Neuronal stem cell (in vitro differentiated cells): ENCODE results near the gene GPSM1.
A peak's percentile ranks its signal among the peaks of the same experiment; 100 is the strongest.

Experiments used
- DNase-seq: peaks from one replicate; pipeline ENCODE4 v3.0.0-alpha.2; 2013; ENCODE audit warnings: low spot score
- H2AFZ ChIP-seq: one replicate; pipeline ENCODE4 v1.6.1; 2013; ENCODE audit warnings: mild to moderate bottlenecking, low read length, inconsistent platforms
- H2AK5ac ChIP-seq: 2 replicates; pipeline ENCODE4 v1.6.1; 2013; ENCODE audit warnings: low read depth, mild to moderate bottlenecking, inconsistent platforms, low read length, moderate library complexity, mixed read lengths
- H2BK120ac ChIP-seq: 2 replicates; pipeline ENCODE4 v1.6.1; 2013; ENCODE audit warnings: low read depth, mild to moderate bottlenecking, inconsistent platforms, low read length, moderate library complexity, mixed read lengths
- H2BK12ac ChIP-seq: one replicate; pipeline ENCODE4 v1.6.1; 2013; ENCODE audit warnings: low read length, inconsistent platforms
- H2BK15ac ChIP-seq: 2 replicates; pipeline ENCODE4 v1.6.1; 2013; ENCODE audit warnings: mild to moderate bottlenecking, low read length, inconsistent platforms, mixed read lengths
- H2BK5ac ChIP-seq: one replicate; pipeline ENCODE4 v1.6.1; 2013; ENCODE audit warnings: inconsistent platforms, mild to moderate bottlenecking, low read length, moderate library complexity
- H3K14ac ChIP-seq: one replicate; pipeline ENCODE4 v1.6.1; 2013; ENCODE audit warnings: low read length, inconsistent platforms
- H3K18ac ChIP-seq: 2 replicates; pipeline ENCODE4 v1.6.1; 2013; ENCODE audit warnings: low read length, inconsistent platforms
- H3K23ac ChIP-seq: 2 replicates; pipeline ENCODE4 v1.6.1; 2013; ENCODE audit warnings: low read depth, mild to moderate bottlenecking, mixed read lengths, low read length, inconsistent platforms; ENCODE audit not compliant: poor library complexity
- H3K27ac ChIP-seq: replicated peaks from 3 replicates; pipeline ENCODE4 v1.5.1; 2013; ENCODE audit warnings: low read length, inconsistent platforms
- H3K27me3 ChIP-seq, 3 experiments: 2 replicates each; pipeline ENCODE4 v1.6.1; 2013; ENCODE audit warnings: low read length in 3 of 3, mild to moderate bottlenecking in 2 of 3, inconsistent platforms in 1 of 3, low read depth in 1 of 3, mixed read lengths in 1 of 3, moderate library complexity in 1 of 3; ENCODE audit not compliant: control insufficient read depth in 3 of 3, insufficient read depth in 3 of 3
- H3K36me3 ChIP-seq, 2 donors: replicated peaks in 1 of 2; 2 replicates each; pipeline ENCODE4 v1.6.1; 2013; ENCODE audit warnings: low read length in 2 of 2; ENCODE audit not compliant: control insufficient read depth in 2 of 2, insufficient read depth in 2 of 2
- H3K4ac ChIP-seq: 2 replicates; pipeline ENCODE4 v1.6.1; 2013; ENCODE audit warnings: inconsistent platforms, mild to moderate bottlenecking, low read length, moderate library complexity
- H3K4me1 ChIP-seq, 2 donors: 1 replicate in 1 of 2; 2 replicates in 1 of 2; pipeline ENCODE4 v1.6.1; 2013; ENCODE audit warnings: low read length in 2 of 2, low read depth in 1 of 2; ENCODE audit not compliant: control insufficient read depth in 2 of 2, insufficient read depth in 1 of 2
- H3K4me2 ChIP-seq: one replicate; pipeline ENCODE4 v1.6.1; 2013; ENCODE audit warnings: mild to moderate bottlenecking, low read length, inconsistent platforms; ENCODE audit not compliant: insufficient read depth, poor library complexity, severe bottlenecking
- H3K4me3 ChIP-seq, 2 donors: 2 replicates each; pipeline ENCODE4 v1.5.1; 2013; ENCODE audit warnings: low read length in 2 of 2, mild to moderate bottlenecking in 2 of 2, inconsistent platforms in 1 of 2, moderate library complexity in 1 of 2
- H3K79me1 ChIP-seq: one replicate; pipeline ENCODE4 v1.6.1; 2013; ENCODE audit warnings: low read depth, mild to moderate bottlenecking, inconsistent platforms, low read length, moderate library complexity
- H3K9ac ChIP-seq: one replicate; pipeline ENCODE4 v1.6.1; 2013; ENCODE audit warnings: mild to moderate bottlenecking, low read depth, low read length, inconsistent platforms; ENCODE audit not compliant: poor library complexity
- H3K9me3 ChIP-seq, 2 donors: replicated peaks in 1 of 2; 2 replicates each; pipeline versions ENCODE3 to v1.6.1; 2013; ENCODE audit warnings: low read length in 2 of 2, mild to moderate bottlenecking in 2 of 2, inconsistent platforms in 1 of 2, low read depth in 1 of 2, mixed read lengths in 1 of 2, moderate library complexity in 1 of 2; ENCODE audit not compliant: control insufficient read depth in 2 of 2, insufficient read depth in 1 of 2
- H4K8ac ChIP-seq: one replicate; pipeline ENCODE4 v1.6.1; 2013; ENCODE audit warnings: low read depth, mild to moderate bottlenecking, inconsistent platforms, low read length, moderate library complexity
- H4K91ac ChIP-seq: one replicate; pipeline ENCODE4 v1.6.1; 2013; ENCODE audit warnings: low read length, low read depth, mild to moderate bottlenecking, inconsistent platforms; ENCODE audit not compliant: poor library complexity
- WGBS, 2 donors: extraction: QIAGEN DNeasy Blood & Tissue Kit; methylation state at CpG; one replicate each; pipeline ENCODE4 v1.1.7; 2013; ENCODE audit warnings: missing lambda C conversion rate in 2 of 2, mixed read lengths in 1 of 2; ENCODE audit not compliant: insufficient read length in 2 of 2, insufficient replicate concordance in 1 of 2; ENCODE audit errors: extremely low coverage in 2 of 2; 5-methylcytosine and 5-hydroxymethylcytosine counted together

The GPSM1 gene

DNA sequence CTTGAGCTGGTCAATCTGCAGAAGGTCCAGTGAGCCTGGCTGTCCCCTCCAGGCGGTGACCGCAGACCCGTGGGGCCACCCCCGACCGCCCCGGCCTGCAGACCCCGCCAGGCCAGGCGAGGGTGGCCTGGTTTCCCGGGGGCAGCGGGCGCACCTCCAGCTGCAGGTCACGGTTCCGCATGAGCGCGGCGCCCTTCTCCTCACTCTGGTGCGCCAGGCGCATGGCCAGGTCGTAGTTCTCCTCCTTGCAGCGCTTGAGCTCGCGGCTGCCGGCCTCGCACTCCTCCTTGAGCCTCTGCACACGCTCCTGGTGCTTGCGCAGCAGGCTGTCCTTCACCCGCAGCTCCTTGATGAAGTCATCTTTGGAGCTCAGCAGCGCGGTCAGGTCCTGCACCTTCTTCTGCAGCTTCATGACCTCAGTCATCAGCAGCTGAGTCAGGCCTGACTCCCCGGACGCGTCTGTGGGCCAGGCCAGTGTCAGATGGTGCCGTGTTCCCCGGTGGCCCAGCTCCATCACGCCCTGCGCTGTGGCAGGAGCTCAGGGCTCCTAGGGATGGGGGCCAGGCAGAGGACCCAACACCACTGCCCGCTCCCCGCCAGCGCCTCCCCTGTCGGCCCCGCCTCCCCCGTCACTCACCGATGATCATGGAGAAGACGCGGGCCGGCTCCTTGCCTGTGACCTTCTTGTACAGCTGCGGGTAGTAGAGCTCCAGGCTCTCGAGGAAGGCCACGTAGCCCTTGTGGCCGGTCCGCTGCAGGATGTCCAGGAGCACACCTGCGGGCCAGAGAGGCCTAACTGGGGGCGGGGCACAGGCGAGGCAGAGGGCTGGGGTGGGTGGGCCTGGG lies 43.6 kb downstream of the GPSM1 start:
- H3K9me3 ChIP-seq, result no peaks in the 10 kb centered on the region
- H2AK5ac ChIP-seq, result no peak overlapping the region
- peaks cover 2% of the 10 kb centered on the region for H3K79me1 ChIP-seq
- peak overlapping the region; percentile 58 for H2BK12ac ChIP-seq
- H2AFZ ChIP-seq, result no peak overlapping the region
- no peak overlapping the region for H3K27ac ChIP-seq
- H3K9ac ChIP-seq, result peak overlapping the region; percentile 60
- H3K4me1 ChIP-seq, result peaks cover 8 to 21% of the 10 kb centered on the region in 2 donors
- no peak overlapping the region for H4K8ac ChIP-seq
- peak overlapping the region; percentile 48 for H3K18ac ChIP-seq
- no peak overlapping the region for H2BK120ac ChIP-seq
- no peak for DNase-seq
- H2BK15ac ChIP-seq, result peak overlapping the region; percentile 49
- peak overlapping the region; percentile 23 for H3K4ac ChIP-seq
- H3K23ac ChIP-seq, result peak overlapping the region; percentile 73
- no peaks in the 10 kb centered on the region for H3K27me3 ChIP-seq
- H3K14ac ChIP-seq, result peak overlapping the region; percentile 71
- no peak overlapping the region for H3K4me3 ChIP-seq
- no peak overlapping the region for H3K4me2 ChIP-seq
- H3K36me3 ChIP-seq, result peaks cover 2 to 9% of the 10 kb centered on the region in 2 donors
- H4K91ac ChIP-seq, result no peak overlapping the region
- WGBS, 2 donors, result no CpG with 5 or more reads among the region's 54 CpGs
- H2BK5ac ChIP-seq, result peak overlapping the region; percentile 19

DNA sequence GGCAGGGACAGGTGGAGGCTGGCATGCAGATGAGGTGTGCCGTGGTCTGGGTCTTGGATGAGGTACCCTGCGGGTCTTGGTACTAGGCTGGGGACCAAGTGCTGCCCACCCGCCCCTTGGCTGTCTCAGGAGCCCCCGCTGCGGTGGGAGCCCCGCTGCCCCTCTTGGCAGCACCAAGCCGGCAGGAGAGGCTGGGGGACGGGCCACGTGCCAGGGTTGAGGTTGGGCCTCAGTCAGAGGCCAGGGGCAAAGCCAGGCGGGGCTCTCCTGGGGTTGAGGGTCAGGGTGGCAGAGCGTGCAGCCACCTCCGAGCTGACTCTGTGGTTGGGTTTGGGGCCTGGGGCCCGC lies 44.2 kb downstream of the GPSM1 start:
- peak overlapping the region; percentile 94 for H2AK5ac ChIP-seq
- H3K23ac ChIP-seq, result peak overlapping the region; percentile 12
- no peak overlapping the region for H3K4me2 ChIP-seq
- peaks cover 7 to 13% of the 10 kb centered on the region in 2 donors for H3K36me3 ChIP-seq
- H3K4me3 ChIP-seq, result no peak overlapping the region
- H3K18ac ChIP-seq, result no peak overlapping the region
- no peak overlapping the region for H2BK5ac ChIP-seq
- no peaks in the 10 kb centered on the region for H3K27me3 ChIP-seq
- H4K8ac ChIP-seq, result no peak overlapping the region
- no peak overlapping the region for H2BK120ac ChIP-seq
- WGBS, 2 donors, result no CpG with 5 or more reads among the region's 13 CpGs
- peaks cover 8 to 21% of the 10 kb centered on the region in 2 donors for H3K4me1 ChIP-seq
- H3K14ac ChIP-seq, result no peak overlapping the region
- DNase-seq, result no peak
- peaks cover 2% of the 10 kb centered on the region for H3K79me1 ChIP-seq
- no peak overlapping the region for H2BK15ac ChIP-seq
- H2BK12ac ChIP-seq, result no peak overlapping the region
- no peak overlapping the region for H3K27ac ChIP-seq
- H3K9me3 ChIP-seq, result no peaks in the 10 kb centered on the region
- no peak overlapping the region for H2AFZ ChIP-seq
- peak overlapping the region; percentile 85 for H4K91ac ChIP-seq
- H3K4ac ChIP-seq, result no peak overlapping the region
- no peak overlapping the region for H3K9ac ChIP-seq

DNA sequence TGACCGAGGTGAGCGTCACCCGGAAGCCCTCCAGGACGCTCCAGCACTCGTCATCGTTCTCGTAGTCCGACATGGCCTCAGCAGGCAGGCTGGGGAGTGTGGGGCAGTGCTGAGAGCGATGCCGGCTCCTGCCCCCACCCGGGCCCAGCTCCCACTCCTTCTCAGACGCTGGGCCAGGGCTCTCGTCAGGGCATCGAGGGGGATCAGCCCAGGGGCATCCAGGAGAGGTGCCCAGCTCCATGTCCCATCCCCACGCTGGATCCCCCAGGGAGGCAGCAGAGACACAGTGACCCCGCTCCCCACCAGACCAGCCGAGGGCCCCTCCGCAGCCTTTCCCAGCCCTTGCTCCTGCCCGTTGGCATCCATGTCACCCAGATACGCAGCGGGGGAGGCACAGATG lies 44.7 kb downstream of the GPSM1 start:
- Histone ChIP-seq H2BK120ac (no peak overlapping the region), H4K91ac (peak overlapping the region; percentile 85), H3K18ac (peak overlapping the region; percentile 80), H2BK15ac (peak overlapping the region; percentile 58), H4K8ac (no peak overlapping the region), H2AK5ac (peak overlapping the region; percentile 94), H3K79me1 (peaks cover 2% of the 10 kb centered on the region), H3K4me2 (no peak overlapping the region), H3K4ac (no peak overlapping the region), H3K4me1 (peaks cover 8 to 21% of the 10 kb centered on the region in 2 donors), H3K27me3 (no peaks in the 10 kb centered on the region), H2BK5ac (no peak overlapping the region), H3K36me3 (peaks cover 7 to 17% of the 10 kb centered on the region in 2 donors), H3K14ac (peak overlapping the region; percentile 47), H2BK12ac (no peak overlapping the region), H3K27ac (no peak overlapping the region), H3K23ac (peak overlapping the region; percentile 93), H2AFZ (peak overlapping the region; percentile 83), H3K9me3 (no peaks in the 10 kb centered on the region), H3K9ac (peak overlapping the region; percentile 60), H3K4me3 (no peak overlapping the region)
- no peak for DNase-seq
- no CpG with 5 or more reads among the region's 21 CpGs for WGBS, 2 donors

DNA sequence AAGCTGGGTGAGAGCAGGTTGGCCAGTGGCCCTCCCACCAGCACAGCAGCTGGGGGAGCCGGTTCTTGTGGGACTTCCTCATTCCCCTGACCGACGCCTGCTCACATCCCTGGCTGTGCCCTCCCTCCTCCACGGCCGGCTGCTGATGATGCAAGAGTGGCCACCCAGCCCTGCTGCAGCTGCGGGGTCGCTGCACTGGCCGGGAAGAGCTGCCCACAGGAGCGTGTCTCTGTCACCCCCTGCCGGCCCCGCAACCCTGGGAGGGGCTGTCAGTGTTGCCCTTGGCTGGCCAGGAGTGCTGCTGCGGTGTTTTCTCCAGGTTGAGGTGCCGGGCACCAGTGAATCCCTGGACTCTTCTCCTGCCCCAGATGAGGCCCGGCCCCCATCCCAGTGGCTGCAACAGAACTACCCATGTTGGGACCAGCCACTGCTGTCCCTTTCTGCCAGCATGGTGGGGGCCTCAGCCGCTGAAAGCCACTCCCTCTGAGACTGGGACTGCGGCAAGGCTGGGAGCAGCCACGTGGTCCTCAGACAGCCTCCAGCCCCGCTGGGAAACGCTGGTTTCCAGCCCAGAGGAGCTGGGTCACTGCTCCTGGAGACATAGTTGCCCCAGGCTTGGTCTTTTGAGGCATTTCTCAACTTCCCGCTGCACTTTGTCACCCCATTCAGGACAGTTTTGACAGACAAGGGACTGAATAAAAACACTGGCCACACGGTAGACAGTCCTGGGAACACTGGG lies 45.4 kb downstream of the GPSM1 start:
- H3K4me1 ChIP-seq, result peaks cover 8 to 21% of the 10 kb centered on the region in 2 donors
- H3K18ac ChIP-seq, result peak overlapping the region; percentile 80
- no peak overlapping the region for H4K91ac ChIP-seq
- H3K79me1 ChIP-seq, result peaks cover 2% of the 10 kb centered on the region
- peak overlapping the region; percentile 84 for H2BK12ac ChIP-seq
- H3K9me3 ChIP-seq, result no peaks in the 10 kb centered on the region
- H2AFZ ChIP-seq, result peak overlapping the region; percentile 83
- H3K23ac ChIP-seq, result peak overlapping the region; percentile 93
- peak overlapping the region; percentile 78 for H2BK15ac ChIP-seq
- peaks cover 7 to 24% of the 10 kb centered on the region in 2 donors for H3K36me3 ChIP-seq
- no peak overlapping the region for H2BK120ac ChIP-seq
- peak overlapping the region; percentile 90 for H2AK5ac ChIP-seq
- H3K9ac ChIP-seq, result peak overlapping the region; percentile 60
- H3K4ac ChIP-seq, result no peak overlapping the region
- H4K8ac ChIP-seq, result no peak overlapping the region
- H3K14ac ChIP-seq, result no peak overlapping the region
- H3K4me2 ChIP-seq, result no peak overlapping the region
- no peak for DNase-seq
- H3K27me3 ChIP-seq, result no peaks in the 10 kb centered on the region
- no peak overlapping the region for H3K27ac ChIP-seq
- no peak overlapping the region for H3K4me3 ChIP-seq
- no CpG with 5 or more reads among the region's 21 CpGs for WGBS, 2 donors
- H2BK5ac ChIP-seq, result peak overlapping the region; percentile 66
